Measurements from ENCODE around the gene EMP1.
"Not testable (repeated sequence)": the region's sequence is repeated elsewhere in the genome, so short reads cannot be mapped to it uniquely, and the experiment has no call there.

Gene EMP1

GRCh38 chr12:13259625-13260024 is 63.1 kb downstream of the EMP1 start:
- not testable (repeated sequence) for DNase-seq

GRCh38 chr12:13267826-13268225 is 71.3 kb downstream of the EMP1 start:
- DNase-seq, result not testable (repeated sequence)

GRCh38 chr12:13268581-13268980 is 72.1 kb downstream of the EMP1 start:
- no peak for DNase-seq

Measured in NCI-H1694 treated with DMSO at 0.1 percent for 48 hours (cell line).